Bronchial epithelial cell (primary cell): ENCODE measurements around the gene HOXD11. TPM values are rescaled to one million over a fixed set of nuclear protein-coding genes. Genes with fewer than 3 reads are reported as not detected.

Experiments used
- DNase-seq: peaks from one replicate; pipeline ENCODE4 v3.0.0-alpha.2; 2010; ENCODE audit warnings: low read depth
- FAIRE-seq: peaks from 2 replicates; lab custom pipeline; 2011; peaks lifted over from hg19 to GRCh38; lab: Jason Lieb, UNC
- H3K27me3 ChIP-seq: 2 replicates; pipeline ENCODE4 v1.5.1; 2011; ENCODE audit warnings: low read length; ENCODE audit not compliant: control insufficient read depth, insufficient read depth
- H3K36me3 ChIP-seq: 2 replicates; pipeline ENCODE4 v1.5.1; 2011; ENCODE audit warnings: low read length; ENCODE audit not compliant: control insufficient read depth, insufficient read depth
- H3K4me3 ChIP-seq: 2 replicates; pipeline ENCODE4 v1.5.1; 2011; ENCODE audit warnings: mild to moderate bottlenecking, low read depth, low read length, control low read depth
- CTCF ChIP-seq: IDR thresholded peaks from 2 replicates; pipeline ENCODE4 v1.5.1; 2011; ENCODE audit warnings: mild to moderate bottlenecking, moderate library complexity, low read length, control low read depth, inconsistent platforms; ENCODE audit not compliant: insufficient read depth, severe bottlenecking
- total RNA-seq: library from RNA; depleted of rRNA; stranded (reverse); fragments of >200 nt; gene quantifications from 2 replicates; pipeline ENCODE4 v1.2.1, GENCODE V29; 2014

Gene HOXD11
- total RNA-seq, 1 donor from 2014 or later = not detected

GRCh38 chr2:176137252-176137580 lies 30.1 kb downstream of the HOXD11 start:
- peaks cover 60% of the 10 kb centered on the region for H3K27me3 ChIP-seq
- H3K4me3 ChIP-seq = no peak overlapping the region
- no peak for TF ChIP-seq CTCF
- no peaks in the 10 kb centered on the region for H3K36me3 ChIP-seq
- DNase-seq (no peak), FAIRE-seq (no peak)

- FAIRE-seq = no peak
- no peak for TF ChIP-seq CTCF
- no peak for DNase-seq
- Histone ChIP-seq H3K4me3 (no peak overlapping the region), H3K36me3 (no peaks in the 10 kb centered on the region), H3K27me3 (peaks cover 57% of the 10 kb centered on the region)
Observed at GRCh38 chr2:176137906-176138305, 30.8 kb downstream of the HOXD11 start.

- Histone ChIP-seq H3K4me3 (no peak overlapping the region), H3K27me3 (peaks cover 56% of the 10 kb centered on the region), H3K36me3 (no peaks in the 10 kb centered on the region)
- FAIRE-seq (no peak), DNase-seq (no peak)
- TF ChIP-seq CTCF = no peak
Observed at GRCh38 chr2:176138526-176138922, 31.4 kb downstream of the HOXD11 start.

GRCh38 chr2:176138923-176139660 lies 32.0 kb downstream of the HOXD11 start:
- TF ChIP-seq CTCF = no peak
- FAIRE-seq (no peak), DNase-seq (no peak)
- Histone ChIP-seq H3K36me3 (no peaks in the 10 kb centered on the region), H3K27me3 (peaks cover 52% of the 10 kb centered on the region), H3K4me3 (no peak overlapping the region)

GRCh38 chr2:176139661-176140512 lies 32.8 kb downstream of the HOXD11 start:
- Histone ChIP-seq H3K36me3 (no peaks in the 10 kb centered on the region), H3K4me3 (no peak overlapping the region), H3K27me3 (peaks cover 50% of the 10 kb centered on the region)
- FAIRE-seq (no peak), DNase-seq (no peak)
- TF ChIP-seq CTCF = no peak
